HG03196 (cell line): ENCODE measurements around the gene ZBP1.

ENCODE experiments used
- ATAC-seq: cut with Tn5 transposase; IDR thresholded peaks from one replicate; pipeline ENCODE4 v1.9.1; 2021; ENCODE audit not compliant: unreplicated experiment

ZBP1 gene

GRCh38 chr20:57620274-57620990 lies at the start of gene ZBP1:
TSS of gene ZBP1 (minus strand) at chr20:57620426. CDS start at chr20:57620295, 131 bp downstream.
- peak; percentile 52 for ATAC-seq

GRCh38 chr20:57669632-57670031 lies 49.4 kb upstream of the ZBP1 start:
- no peak for ATAC-seq

GRCh38 chr20:57667924-57668782 lies 47.9 kb upstream of the ZBP1 start:
- ATAC-seq = no peak

GRCh38 chr20:57667388-57667787 lies 47.2 kb upstream of the ZBP1 start:
- ATAC-seq = no peak

- ATAC-seq = no peak
These were observed 46.6 kb upstream of the ZBP1 start for GRCh38 chr20:57666834-57667157.

- ATAC-seq = no peak
These were observed 46.0 kb upstream of the ZBP1 start for GRCh38 chr20:57666106-57666833.

DNA sequence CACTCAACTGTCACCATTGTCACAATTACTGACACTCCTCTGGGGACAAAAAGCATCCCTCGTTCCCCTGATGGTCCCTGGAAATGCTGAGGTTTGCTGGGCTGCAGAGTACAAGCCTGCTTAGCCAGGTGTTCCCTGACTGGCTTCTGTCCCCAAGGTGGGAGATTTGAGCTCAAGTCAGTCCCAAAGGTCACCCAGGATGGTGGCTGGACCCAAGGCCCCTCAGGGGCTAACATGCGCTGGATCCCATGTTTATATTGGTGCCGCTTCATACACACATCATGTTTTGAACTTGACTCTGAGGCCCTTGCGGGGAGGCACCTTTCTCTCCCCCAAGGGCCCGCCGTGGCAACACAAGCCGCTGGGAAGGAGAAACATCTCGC lies 45.4 kb upstream of the ZBP1 start:
- no peak for ATAC-seq

GRCh38 chr20:57664924-57665588 lies 44.8 kb upstream of the ZBP1 start:
- ATAC-seq = no peak

DNA sequence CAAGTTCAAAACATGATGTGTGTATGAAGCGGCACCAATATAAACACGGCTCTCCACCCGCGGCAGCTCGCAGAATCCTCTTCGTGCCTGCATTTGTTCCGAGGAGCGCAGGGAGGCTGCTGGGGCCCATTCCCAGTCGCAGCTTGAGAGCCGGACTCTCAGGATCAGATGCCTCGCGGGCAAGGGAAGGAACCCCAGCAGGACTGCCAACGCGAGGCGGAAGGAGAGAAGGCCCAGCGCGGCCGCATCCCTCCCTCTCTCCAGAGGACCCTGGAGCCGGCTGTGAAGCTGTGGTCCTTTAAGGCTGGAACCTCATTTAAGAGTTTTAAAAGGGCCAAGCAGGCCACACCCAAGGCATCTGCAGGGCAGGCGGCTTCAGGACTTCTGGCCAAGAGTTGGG lies 44.2 kb upstream of the ZBP1 start:
- no peak for ATAC-seq

GRCh38 chr20:57663681-57664451 lies 43.6 kb upstream of the ZBP1 start:
- ATAC-seq = no peak

GRCh38 chr20:57663241-57663640 lies 43.0 kb upstream of the ZBP1 start:
- ATAC-seq = no peak

- no peak for ATAC-seq
These were observed 42.4 kb upstream of the ZBP1 start for GRCh38 chr20:57662456-57663240.

GRCh38 chr20:57661746-57662455 lies 41.7 kb upstream of the ZBP1 start:
- no peak for ATAC-seq

DNA sequence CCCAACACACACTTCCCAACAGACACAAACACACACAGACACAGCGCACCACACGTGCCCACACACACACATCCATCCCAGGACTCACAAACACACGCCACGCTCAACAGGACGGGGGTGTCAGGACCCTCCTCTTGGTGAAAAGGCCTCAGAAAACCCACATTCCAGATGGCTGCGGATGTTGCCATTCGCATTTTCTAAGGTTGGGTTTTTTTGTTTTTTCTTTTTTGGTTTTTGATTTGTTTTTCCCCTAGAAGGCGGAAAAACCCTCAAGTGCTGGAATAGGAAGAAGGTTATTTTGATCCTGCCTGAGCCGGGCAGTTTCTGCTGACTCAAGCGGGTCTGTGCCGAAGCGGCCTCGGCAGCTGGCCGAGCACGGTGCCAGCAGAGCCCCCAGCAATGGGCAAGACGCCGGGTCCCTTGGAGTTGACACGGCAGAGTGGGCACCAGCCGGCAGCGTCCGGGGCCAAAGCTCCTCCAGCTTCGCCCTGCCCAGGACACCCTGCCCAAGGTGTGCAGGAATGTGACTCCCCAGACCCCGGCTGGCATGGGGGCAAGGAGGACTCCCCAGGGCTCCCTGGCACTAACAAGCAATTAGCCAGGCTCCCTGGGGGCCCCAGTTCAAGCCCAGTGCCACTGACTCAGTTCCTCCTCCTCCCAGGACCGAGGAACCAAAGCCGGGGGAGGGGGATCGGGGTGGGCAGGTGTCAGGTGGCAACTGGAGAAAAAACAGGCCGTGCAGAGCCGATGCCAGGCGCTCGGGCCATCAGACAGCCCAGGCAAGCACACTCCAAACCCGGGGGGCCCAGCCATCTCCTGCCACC lies 40.9 kb upstream of the ZBP1 start:
- no peak for ATAC-seq

- ATAC-seq = no peak
These were observed 40.1 kb upstream of the ZBP1 start for GRCh38 chr20:57660181-57660921.

DNA sequence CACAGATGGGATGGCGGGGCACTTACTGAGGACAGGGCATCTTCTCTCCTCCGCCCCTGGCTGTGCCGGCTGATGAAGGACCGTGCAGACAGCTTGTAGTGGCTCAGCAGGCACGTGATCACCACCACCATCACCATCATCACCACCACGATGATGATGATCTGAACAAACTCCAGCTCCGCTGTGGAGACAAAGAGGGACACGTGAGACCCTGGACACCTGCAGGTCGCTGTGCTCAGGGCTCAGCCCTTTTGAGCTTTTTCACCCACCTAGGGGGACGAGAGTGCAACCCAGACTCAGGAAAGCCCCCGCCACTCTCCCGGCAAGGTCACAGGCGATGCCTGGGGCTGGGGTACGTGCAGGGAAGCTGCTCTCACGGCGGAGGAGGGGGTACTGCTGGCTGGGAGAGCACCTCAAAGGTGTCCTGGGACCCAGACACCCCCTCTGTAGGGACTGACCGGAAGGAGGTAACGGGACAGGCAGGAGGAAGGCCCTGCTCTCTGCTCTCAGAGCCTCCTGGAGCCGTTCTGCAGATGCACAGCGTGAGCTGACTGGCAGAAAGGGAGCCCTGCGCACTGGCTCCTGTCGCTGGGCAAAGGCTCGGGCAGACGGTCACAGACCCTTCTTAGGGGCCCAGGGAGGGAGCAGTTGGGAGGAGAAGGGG lies 39.4 kb upstream of the ZBP1 start:
- ATAC-seq = no peak
